HG02973 (cell line): ENCODE data around the gene CEP95.
"Not testable (repeated sequence)": the region's sequence is repeated elsewhere in the genome, so short reads cannot be mapped to it uniquely, and the experiment has no call there.

Source experiments
- ATAC-seq: cut with Tn5 transposase; IDR thresholded peaks from one replicate; pipeline ENCODE4 v1.9.1; 2021; ENCODE audit warnings: moderate library complexity; ENCODE audit not compliant: unreplicated experiment

CEP95 gene

DNA sequence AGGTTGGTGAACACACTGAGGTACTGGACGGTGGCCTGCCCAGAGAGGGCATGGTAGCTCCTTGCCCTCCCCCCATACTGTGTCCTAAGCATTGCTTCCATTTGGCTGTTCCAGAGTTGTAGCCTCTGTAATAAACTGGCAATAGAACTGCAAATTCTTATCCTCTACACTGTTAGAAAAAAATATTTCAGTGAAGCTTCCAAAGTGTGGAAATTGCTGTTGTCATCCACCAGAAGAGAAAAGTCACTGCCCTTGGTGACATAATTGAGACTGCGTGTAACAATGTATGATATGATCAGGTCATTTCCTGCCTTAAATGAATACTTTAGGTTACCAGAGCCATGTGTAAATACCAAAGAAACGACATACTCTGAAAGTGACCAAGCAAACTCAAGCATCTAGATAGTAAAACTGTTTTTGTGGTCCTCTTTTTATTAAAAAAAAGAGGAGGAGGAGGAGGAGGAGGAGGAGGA lies 65.9 kb downstream of the CEP95 start:
- ATAC-seq: no peak

DNA sequence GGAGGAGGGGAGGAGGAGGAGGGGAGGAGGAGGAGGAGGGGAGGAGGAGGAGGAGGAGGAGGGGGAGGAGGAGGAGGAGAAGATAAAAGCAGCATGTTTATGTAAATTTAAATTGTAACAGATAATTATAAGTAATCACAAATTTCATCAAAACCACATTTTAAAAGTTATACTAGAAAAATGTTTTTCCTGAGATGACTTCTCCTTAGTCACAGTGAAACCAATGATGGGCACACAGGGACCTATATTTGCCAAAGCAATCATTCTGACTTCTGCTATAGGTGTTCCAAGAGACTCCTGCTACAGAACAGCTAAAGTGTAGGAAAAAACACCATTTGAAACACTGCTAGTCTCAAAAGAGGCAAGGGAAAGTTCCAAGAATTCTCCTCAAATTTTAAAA lies 66.4 kb downstream of the CEP95 start:
- no peak for ATAC-seq

DNA sequence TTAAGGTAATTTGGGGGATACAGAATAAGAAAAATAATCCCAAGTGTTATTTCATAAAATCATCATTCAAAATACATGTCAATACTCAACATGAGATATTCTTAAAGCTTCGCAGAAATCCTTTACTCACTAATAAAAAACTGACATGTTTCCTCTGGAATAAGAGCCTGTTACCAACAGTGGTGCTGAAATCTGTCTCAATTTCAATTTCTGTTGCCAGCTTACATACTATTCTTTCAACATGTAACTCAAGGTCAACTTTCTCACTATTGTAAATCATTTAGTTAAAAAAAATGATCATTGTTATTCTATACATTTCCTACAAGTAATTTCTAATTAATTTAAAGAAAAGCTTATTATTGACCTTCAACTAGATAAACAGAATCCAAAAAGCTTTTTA lies 67.9 kb downstream of the CEP95 start:
- no peak for ATAC-seq

DNA sequence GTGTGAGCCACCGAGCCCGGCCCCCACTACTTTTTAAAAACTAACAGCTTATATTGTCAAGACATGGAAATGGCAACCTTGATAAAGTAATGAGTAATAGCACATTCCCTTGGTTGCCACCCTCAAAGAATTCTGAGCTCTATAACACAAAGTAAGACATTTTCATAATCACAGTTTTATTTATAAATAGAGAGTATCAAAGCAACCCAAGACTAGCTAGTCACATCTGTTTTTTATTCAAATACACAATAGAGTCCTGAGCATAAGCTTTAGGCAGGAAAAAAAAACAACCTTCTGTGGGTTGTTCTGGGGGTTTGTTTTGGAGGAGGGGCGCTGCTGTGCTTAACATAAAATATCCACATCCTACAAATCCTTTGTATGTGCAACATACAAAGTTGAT lies 68.7 kb downstream of the CEP95 start:
- ATAC-seq: no peak

DNA sequence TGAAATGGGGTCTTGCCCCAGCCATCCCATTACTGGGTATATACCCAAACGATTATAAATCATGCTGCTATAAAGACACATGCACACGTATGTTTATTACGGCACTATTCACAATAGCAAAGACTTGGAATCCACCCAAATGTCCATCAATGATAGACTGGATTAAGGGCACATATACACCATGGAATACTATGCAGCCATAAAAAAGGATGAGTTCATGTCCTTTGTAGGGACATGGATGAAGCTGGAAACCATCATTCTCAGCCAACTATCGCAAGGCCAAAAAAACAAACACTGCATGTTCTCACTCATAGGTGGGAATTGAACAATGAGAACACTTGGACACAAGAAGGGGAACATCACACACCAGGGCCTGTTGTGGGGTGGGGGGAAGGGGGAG lies 70.2 kb downstream of the CEP95 start:
- not testable (repeated sequence) for ATAC-seq

DNA sequence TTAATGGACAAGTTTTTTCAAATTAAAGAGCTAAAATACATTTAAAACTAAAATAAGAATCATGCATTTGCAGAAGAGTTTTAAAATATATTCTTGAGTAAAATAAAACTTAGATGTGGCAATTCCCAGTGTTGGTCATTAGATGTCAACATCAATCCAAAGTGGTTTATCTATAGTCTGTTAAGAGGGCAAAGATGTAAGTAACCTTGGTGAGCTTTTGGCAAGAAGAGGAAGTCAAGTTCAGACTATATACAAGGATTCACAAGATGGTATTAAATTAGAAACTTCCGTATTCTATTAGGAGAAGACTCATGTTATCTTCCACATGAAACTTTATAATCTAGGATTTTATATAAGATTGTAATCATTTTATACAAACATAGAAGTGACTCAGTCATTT lies 73.1 kb downstream of the CEP95 start:
- no peak for ATAC-seq

DNA sequence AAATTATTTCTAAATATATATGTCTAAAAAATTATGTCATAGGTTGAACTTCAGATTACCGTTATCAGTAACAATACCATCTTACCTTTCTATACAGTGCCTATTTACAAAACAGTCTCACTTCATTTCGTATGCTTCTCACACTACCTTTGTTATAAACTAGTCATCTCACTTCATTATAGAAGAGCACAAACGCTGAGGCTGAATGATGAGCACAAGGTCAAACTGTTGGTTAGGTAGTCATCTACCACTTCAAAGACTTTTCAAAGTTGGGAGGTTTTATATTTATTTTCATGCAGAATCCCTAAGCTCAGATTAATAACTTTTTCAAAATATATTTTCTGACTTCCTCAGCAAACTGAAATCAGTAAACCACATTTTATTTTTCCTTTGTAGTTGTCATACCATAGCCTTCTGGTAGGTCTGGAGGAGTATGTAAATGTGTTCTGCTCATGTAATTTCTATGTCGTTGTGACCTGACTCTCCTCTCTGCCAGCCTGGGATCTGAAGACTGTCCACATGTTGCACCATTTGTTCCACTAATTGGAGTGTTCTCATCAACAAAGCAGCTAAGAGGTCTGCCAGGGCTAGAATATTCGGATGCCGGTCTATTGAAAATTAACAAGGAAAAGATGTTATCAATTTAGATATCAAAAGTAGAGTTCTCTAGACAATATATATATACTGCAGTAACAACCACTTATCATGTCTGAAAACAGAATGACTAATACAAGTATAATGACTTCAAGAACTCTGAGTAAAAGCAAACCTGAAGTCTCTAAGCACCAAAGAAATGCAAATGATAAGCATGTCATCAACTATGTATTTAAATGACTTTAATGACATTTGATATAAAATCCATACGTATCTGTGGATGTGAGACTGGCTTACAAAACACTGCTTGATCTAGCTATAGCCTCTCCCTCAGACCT lies 73.9 kb downstream of the CEP95 start:
- ATAC-seq: no peak

DNA sequence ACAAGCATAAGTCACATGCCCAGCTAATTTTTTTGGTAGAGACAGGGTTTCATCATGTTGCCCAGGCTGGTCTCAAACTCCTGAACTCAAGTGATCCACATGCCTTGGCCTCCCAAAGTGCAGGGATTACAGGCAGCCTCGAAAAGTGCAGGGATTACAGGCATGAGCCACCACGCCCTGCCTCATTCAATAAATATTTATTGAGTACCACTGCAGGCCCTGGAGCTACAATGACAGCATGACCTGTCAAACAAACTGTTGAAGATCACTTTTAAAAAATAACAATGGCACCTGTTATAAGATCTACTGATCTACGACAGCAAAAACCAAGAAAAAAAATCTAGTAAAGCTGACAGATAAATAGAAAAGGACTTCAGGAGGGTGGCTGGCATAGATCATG lies 76.3 kb downstream of the CEP95 start:
- no peak for ATAC-seq

DNA sequence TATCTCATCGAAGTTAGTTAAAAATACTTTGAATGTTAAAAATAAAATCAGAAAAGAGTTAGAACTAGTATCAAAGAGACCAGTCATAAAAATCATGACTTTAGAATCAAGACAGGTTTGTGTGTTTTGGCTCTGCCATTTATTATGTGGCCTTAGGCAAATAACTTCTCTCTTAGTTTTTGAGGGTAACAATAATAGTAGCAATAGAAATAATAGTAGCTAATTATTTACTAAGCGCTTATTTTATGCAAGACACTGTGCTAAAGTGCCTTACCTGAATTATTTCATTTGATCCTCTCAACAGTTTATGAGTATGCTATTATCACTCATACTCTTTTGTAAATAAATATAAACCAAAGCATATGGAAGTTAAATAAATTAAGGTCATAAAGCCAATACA lies 78.4 kb downstream of the CEP95 start:
- ATAC-seq: no peak
